Body of pancreas (tissue), 4 donors: Measurements from ENCODE around the gene TTC28. TPM values are rescaled to one million over a fixed set of nuclear protein-coding genes. Genes with fewer than 3 reads are reported as not detected.
"Not testable (repeated sequence)": the region's sequence is repeated elsewhere in the genome, so short reads cannot be mapped to it uniquely, and the experiment has no call there.

Experiments
- ATAC-seq: fragments of 150-250 bp; one replicate; pipeline ENCODE4 v1.9.1; 2016
- DNase-seq, 4 donors: peaks; one replicate each; pipeline ENCODE4 v3.0.0-alpha.2; 2019
- H3K27ac ChIP-seq, 4 donors: fragments of 200-600 bp; sonication (generic); 1 replicate in 3 of 4; 2 replicates in 1 of 4; pipeline versions ENCODE4 v1.5.1 to v1.6.1; 2016 to 2019; ENCODE audit warnings: mild to moderate bottlenecking in 1 of 4, mixed read lengths in 1 of 4, moderate library complexity in 1 of 4
- H3K27me3 ChIP-seq, 2 donors: fragments of 200-600 bp; sonication (generic); one replicate each; pipeline ENCODE4 v1.6.0; 2016; ENCODE audit warnings: mild to moderate bottlenecking in 1 of 2
- H3K36me3 ChIP-seq, 2 donors: fragments of 200-600 bp; sonication (generic); replicated peaks in 1 of 2; 2 replicates each; pipeline ENCODE4 v1.5.1; 2016; ENCODE audit warnings: low read depth in 2 of 2; ENCODE audit not compliant: insufficient read depth in 1 of 2
- H3K4me1 ChIP-seq: fragments of 200-600 bp; sonication (generic); one replicate; pipeline ENCODE4 v1.6.0; 2016
- H3K4me3 ChIP-seq, 2 donors: fragments of 200-600 bp; sonication (generic); 1 replicate in 1 of 2; 2 replicates in 1 of 2; pipeline ENCODE4 v1.5.1; 2016 to 2019
- H3K9me3 ChIP-seq, 3 donors: fragments of 200-600 bp; sonication (generic); 1 replicate in 2 of 3; 2 replicates in 1 of 3; pipeline ENCODE4 v1.5.1; 2016
- POLR2A ChIP-seq, 3 donors: fragments of 450-650 bp; IDR thresholded peaks; one replicate each; pipeline ENCODE4 v1.6.1; 2016; ENCODE audit warnings: antibody characterized with exemption in 3 of 3, mild to moderate bottlenecking in 2 of 3
- WGBS, 2 donors: methylation state at CpG; one replicate each; pipeline ENCODE4 v1.1.5; 2017; 5-methylcytosine and 5-hydroxymethylcytosine counted together
- intact Hi-C: fragments of 100-400 bp; cut with DNase I; formaldehyde crosslinking; loops from one replicate; pipeline ENCODE4 v1.15.1; 2023
- total RNA-seq, 2 donors: library from RNA; depleted of rRNA; stranded (reverse); fragments of >200 nt; gene quantifications; one replicate each; pipeline ENCODE4 v1.1.0, GENCODE V29; 2016
- TF ChIP-seq, protein P1 (sequence below), 7 experiments: fragments of 450-650 bp in 4 of 7; fragments of 200-600 bp in 3 of 7; sonication (generic) in 3 of 7; IDR thresholded peaks; one replicate each; pipeline ENCODE4 v1.5.1; 2016 to 2019; ENCODE audit warnings: antibody characterized with exemption in 7 of 7

Gene TTC28
- total RNA-seq, 2 donors from 2014 or later, result 21.0 to 87.3 TPM

DNA sequence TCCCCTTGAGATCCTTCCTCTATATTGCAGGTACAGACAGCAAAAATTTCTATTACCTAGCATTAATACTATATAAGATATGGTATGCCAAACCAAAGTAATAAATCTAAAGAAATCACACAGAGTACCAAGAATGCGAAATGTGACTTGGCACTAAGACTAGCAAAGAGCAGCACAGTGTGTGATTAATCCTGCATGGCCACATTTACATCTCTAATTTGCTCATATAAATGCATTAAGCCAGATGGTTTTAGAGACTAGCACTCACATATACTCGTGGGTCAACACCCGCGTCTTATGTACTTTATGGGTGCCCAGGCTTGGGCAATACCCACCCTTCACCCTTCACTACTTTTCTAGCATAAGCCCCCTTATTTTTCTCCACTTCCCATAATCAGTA, 213.2 kb downstream of the TTC28 start:
- TF ChIP-seq POLR2A (IDR thresholded peaks at IDR 0.05), result no peak
- TF ChIP-seq, protein P1, sequence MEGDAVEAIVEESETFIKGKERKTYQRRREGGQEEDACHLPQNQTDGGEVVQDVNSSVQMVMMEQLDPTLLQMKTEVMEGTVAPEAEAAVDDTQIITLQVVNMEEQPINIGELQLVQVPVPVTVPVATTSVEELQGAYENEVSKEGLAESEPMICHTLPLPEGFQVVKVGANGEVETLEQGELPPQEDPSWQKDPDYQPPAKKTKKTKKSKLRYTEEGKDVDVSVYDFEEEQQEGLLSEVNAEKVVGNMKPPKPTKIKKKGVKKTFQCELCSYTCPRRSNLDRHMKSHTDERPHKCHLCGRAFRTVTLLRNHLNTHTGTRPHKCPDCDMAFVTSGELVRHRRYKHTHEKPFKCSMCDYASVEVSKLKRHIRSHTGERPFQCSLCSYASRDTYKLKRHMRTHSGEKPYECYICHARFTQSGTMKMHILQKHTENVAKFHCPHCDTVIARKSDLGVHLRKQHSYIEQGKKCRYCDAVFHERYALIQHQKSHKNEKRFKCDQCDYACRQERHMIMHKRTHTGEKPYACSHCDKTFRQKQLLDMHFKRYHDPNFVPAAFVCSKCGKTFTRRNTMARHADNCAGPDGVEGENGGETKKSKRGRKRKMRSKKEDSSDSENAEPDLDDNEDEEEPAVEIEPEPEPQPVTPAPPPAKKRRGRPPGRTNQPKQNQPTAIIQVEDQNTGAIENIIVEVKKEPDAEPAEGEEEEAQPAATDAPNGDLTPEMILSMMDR (IDR thresholded peaks at IDR 0.05), result no peak
- DNase-seq (no peak), ATAC-seq (no peak)
- Histone ChIP-seq H3K9me3 (no peaks in the 10 kb centered on the region), H3K27ac (no peak overlapping the region), H3K27me3 (no peaks in the 10 kb centered on the region), H3K4me3 (no peak overlapping the region), H3K36me3 (no peaks in the 10 kb centered on the region), H3K4me1 (peaks cover 13% of the 10 kb centered on the region)
- intact Hi-C loops, result no loop called here
- 93 to 97% methylated on average over 4 of the region's 4 CpGs for WGBS, 2 donors

GRCh38 chr22:28465841-28466240, 213.8 kb downstream of the TTC28 start:
- ATAC-seq, result no peak
- H3K27me3 ChIP-seq, result no peaks in the 10 kb centered on the region
- no peak overlapping the region for H3K27ac ChIP-seq
- DNase-seq, result no peak
- H3K9me3 ChIP-seq, result no peaks in the 10 kb centered on the region
- H3K4me1 ChIP-seq, result peaks cover 13% of the 10 kb centered on the region
- 55 to 78% methylated on average over 1 of the region's 1 CpG for WGBS, 2 donors
- no peak for TF ChIP-seq POLR2A (IDR thresholded peaks at IDR 0.05)
- TF ChIP-seq, protein P1 (IDR thresholded peaks at IDR 0.05), result no peak
- H3K4me3 ChIP-seq, result no peak overlapping the region
- intact Hi-C loops, result no loop called here
- no peaks in the 10 kb centered on the region for H3K36me3 ChIP-seq

DNA sequence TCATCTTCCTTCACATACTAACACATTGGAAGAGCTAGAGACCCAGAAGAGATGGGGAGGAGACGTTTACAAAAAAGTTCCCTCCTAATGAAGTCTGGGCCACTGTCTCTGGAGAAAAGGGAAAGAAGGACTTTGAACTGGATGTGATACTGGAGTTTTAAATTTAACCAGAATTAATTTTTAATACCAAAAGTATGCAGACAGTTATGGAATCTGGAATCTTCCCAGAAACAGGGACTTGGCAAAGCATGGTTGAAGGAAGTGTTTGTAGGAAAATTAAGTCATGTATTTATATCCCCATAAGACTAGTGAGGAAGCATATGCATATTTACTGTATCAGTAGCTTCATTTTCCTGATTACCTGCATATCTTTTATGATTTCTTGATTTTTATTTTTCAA, 215.5 kb downstream of the TTC28 start:
- intact Hi-C loops, result no loop called here
- Histone ChIP-seq H3K4me3 (no peak overlapping the region), H3K9me3 (no peaks in the 10 kb centered on the region), H3K36me3 (no peaks in the 10 kb centered on the region), H3K27ac (peak overlapping the region in 2 of 4 donors; percentile 3 to 60), H3K27me3 (no peaks in the 10 kb centered on the region), H3K4me1 (peaks cover 13% of the 10 kb centered on the region)
- TF ChIP-seq POLR2A (IDR thresholded peaks at IDR 0.05), result no peak
- TF ChIP-seq, protein P1 (IDR thresholded peaks at IDR 0.05), result no peak
- WGBS, 2 donors, result 26 to 50% methylated on average over 1 of the region's 1 CpG
- peak; percentile 64 for ATAC-seq
- peak in 1 of 4 donors; percentile 30 for DNase-seq

GRCh38 chr22:28463408-28463807, 216.2 kb downstream of the TTC28 start:
- not testable (repeated sequence) for H3K27me3 ChIP-seq, DNase-seq
- 80 to 93% methylated on average over 1 of the region's 1 CpG for WGBS, 2 donors

DNA sequence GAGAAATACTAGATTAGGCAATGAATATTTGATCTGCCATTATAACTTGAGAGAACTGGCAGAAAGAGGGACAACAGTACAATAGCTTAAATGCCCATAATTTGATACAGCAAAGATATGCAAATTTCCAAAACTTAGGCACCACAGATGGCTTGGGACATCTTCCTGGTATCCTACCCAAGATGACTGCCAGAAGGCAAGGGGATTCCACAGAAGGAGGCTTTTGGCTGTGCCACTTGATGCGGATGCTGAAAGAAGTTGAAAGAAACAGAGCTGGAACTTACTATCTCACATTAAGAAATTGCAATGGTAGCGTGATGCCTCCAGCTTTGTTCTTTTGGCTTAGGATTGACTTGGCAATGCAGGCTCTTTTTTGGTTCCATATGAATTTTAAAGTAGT, 216.7 kb downstream of the TTC28 start:
- ATAC-seq (no peak), DNase-seq (no peak)
- Histone ChIP-seq H3K4me3 (no peak overlapping the region), H3K4me1 (peaks cover 13% of the 10 kb centered on the region), H3K27ac (no peak overlapping the region), H3K36me3 (no peaks in the 10 kb centered on the region), H3K9me3 (no peaks in the 10 kb centered on the region), H3K27me3 (no peaks in the 10 kb centered on the region)
- TF ChIP-seq POLR2A (IDR thresholded peaks at IDR 0.05), result no peak
- TF ChIP-seq, protein P1 (IDR thresholded peaks at IDR 0.05), result no peak
- WGBS, 2 donors, result 93 to 95% methylated on average over 2 of the region's 2 CpGs
- intact Hi-C loops, result no loop called here

More at GRCh38 chr22:28463408-28463807, 216.2 kb downstream of the TTC28 start:
- H3K4me1 ChIP-seq, result peaks cover 13% of the 10 kb centered on the region
- H3K36me3 ChIP-seq, H3K9me3 ChIP-seq, H3K4me3 ChIP-seq, H3K27ac ChIP-seq, intact Hi-C loops, ATAC-seq: not testable (repeated sequence)
